Measurements from ENCODE around the gene ZNF433.

ZNF433 gene

GRCh38 chr19:11987405-11988281 is 47.8 kb downstream of the ZNF433 start:
- DNase-seq = peak; percentile 91

DNA sequence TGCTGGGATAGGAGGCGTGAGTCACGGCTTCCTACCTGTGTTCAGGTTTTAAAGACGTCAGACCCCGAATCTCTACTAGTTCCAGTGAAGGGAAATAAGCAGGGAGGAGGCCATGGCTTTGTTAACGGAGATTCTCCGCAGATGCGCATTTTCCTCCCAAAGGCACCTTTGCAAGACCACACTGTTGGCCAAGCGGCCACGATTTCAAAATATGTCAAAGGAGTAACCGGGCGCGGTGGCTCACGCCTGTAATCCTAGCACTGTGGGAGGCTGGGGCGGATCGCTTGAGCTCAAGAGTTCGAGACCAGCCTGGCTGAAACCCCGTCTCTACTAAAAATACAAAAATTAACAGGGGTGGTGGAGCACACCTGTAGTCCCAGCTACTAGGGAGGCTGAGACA is 48.7 kb downstream of the ZNF433 start:
- DNase-seq = no peak

- peak; percentile 30 for DNase-seq
These were observed 50.5 kb downstream of the ZNF433 start for GRCh38 chr19:11984986-11985385.

- DNase-seq = no peak
These were observed 53.0 kb downstream of the ZNF433 start for GRCh38 chr19:11982526-11982925.

DNA sequence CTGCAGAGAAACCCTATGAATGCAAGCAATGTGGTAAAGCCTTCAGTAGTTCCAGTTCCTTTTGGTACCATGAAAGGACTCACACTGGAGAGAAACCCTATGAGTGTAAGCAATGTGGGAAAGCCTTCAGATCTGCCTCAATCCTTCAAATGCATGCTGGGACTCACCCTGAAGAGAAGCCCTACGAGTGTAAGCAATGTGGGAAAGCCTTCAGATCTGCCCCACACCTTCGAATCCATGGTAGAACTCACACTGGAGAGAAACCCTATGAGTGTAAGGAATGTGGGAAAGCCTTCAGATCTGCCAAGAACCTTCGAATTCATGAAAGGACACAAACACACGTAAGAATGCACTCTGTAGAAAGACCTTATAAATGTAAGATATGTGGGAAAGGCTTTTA is 56.0 kb downstream of the ZNF433 start:
- no peak for DNase-seq

- DNase-seq = no peak
These were observed 56.9 kb downstream of the ZNF433 start for GRCh38 chr19:11978492-11979100.

DNA sequence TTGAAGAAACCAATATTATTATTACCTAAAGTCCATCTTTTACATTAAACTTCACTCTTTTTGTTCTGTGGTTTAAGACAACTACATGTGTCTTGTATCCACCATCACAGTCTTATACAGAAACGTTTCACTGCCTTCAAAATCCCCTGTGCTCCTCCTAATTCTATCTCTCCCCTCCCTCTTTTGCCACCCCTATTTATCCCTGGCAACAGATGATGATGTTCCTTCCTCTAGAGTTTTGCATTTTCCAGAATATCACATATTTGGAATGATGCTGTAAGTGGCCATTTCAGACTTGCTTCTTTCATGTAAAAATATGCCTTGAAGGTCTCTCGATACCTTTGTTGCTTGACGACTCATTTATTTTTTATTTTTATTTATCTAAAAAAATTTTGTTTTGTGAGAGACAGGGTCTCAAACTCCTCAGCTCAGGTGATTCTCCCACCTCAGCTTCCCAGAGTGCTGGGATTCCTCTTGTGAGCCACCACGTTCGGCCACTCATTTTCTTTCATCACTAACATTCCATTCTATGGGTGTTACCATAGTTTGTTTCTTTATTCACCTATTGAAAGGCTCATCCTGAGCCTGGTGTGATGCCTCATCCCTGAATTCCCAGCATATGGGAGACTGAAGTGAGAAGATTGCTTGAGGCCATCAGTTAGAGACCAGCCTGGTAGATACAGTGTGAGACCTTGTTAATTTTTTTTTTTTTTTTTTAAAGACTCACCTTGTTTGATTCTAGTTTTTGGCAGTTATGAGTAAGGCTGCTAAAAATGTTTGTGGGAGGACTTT is 62.3 kb downstream of the ZNF433 start:
- DNase-seq = no peak

- DNase-seq = no peak
These were observed 64.4 kb downstream of the ZNF433 start for GRCh38 chr19:11971041-11971440.

DNA sequence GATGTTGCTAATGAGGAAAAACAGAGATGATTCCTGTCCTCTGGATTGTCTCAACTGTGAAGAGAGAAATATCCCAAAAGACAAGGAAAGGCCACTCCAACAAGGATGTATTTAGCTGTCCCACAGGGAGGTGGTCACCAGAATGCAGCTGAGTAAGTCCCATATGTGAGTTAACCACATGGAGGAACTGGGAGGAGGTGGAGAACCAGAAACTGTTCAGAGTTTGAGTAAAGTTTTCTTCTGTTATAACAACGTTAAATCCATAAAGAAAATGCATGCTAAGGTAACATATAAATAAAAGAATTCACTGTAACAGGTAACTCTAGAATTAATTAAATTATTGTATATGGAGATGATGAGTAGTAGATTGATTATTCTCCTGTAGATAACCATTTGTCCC is 65.3 kb downstream of the ZNF433 start:
- no peak for DNase-seq

- DNase-seq = peak; percentile 96
These were observed 70.4 kb downstream of the ZNF433 start, which contains the start of gene ZNF763 for GRCh38 chr19:11964858-11965645. TSS of gene ZNF763 (plus strand) at chr19:11965040. CDS start at chr19:11965209, 169 bp downstream.
